Tibial nerve (tissue), 4 donors: ENCODE data around the gene CRYBG1.
A peak's percentile ranks its signal among the peaks of the same experiment; 100 is the strongest.

Source experiments
- CTCF ChIP-seq, 5 experiments: fragments of 200-600 bp in 3 of 5; fragments of 450-650 bp in 2 of 5; sonication (generic) in 3 of 5; IDR thresholded peaks; one replicate each; pipeline ENCODE4 v1.5.1; 2016 to 2019; ENCODE audit warnings: antibody characterized with exemption in 5 of 5, mild to moderate bottlenecking in 3 of 5, moderate library complexity in 2 of 5
- EP300 ChIP-seq, 2 donors: sonication (generic); formaldehyde crosslinking; IDR thresholded peaks; one replicate each; pipeline ENCODE4 v1.6.1; 2017; ENCODE audit warnings: antibody characterized with exemption in 2 of 2, mild to moderate bottlenecking in 1 of 2
- POLR2A ChIP-seq, 2 donors: fragments of 450-650 bp; IDR thresholded peaks; one replicate each; pipeline ENCODE4 v1.6.1; 2017; ENCODE audit warnings: antibody characterized with exemption in 2 of 2, mild to moderate bottlenecking in 2 of 2, moderate library complexity in 2 of 2

GRCh38 chr6:106444777-106445507, 84.4 kb downstream of the CRYBG1 start:
- peak; percentile 62 to 81 (median 75) for TF ChIP-seq CTCF (IDR thresholded peaks at IDR 0.05)
- TF ChIP-seq POLR2A (IDR thresholded peaks at IDR 0.05), result no peak
- TF ChIP-seq EP300 (IDR thresholded peaks at IDR 0.05), result no peak
